SU-DHL-6 (cell line): Measurements from ENCODE around the gene DPYSL4.

Experiments used
- H2AFZ ChIP-seq: fragments of 200-600 bp; sonication (generic); 2 replicates; pipeline ENCODE4 v1.6.1; 2014; ENCODE audit warnings: low read depth, mild to moderate bottlenecking, moderate library complexity, mixed read lengths, antibody characterized with exemption, low read length; ENCODE audit not compliant: severe bottlenecking
- H3F3A ChIP-seq: fragments of 200-600 bp; shearing (Covaris generic); 2 replicates; pipeline ENCODE4 v1.6.0; 2016; ENCODE audit warnings: antibody characterized with exemption, mild to moderate bottlenecking; ENCODE audit not compliant: insufficient read depth
- H3K27ac ChIP-seq: fragments of 200-600 bp; sonication (generic); 2 replicates; pipeline ENCODE4 v1.5.1; 2016; ENCODE audit warnings: low read depth, mild to moderate bottlenecking, low read length, moderate library complexity, mixed read lengths
- H3K27me3 ChIP-seq: fragments of 200-600 bp; sonication (generic), shearing (Covaris generic); 2 replicates; pipeline ENCODE4 v1.6.0; 2014; ENCODE audit warnings: mild to moderate bottlenecking, low read length
- H3K36me3 ChIP-seq: fragments of 200-600 bp; sonication (generic); 2 replicates; pipeline ENCODE4 v1.6.1; 2014; ENCODE audit warnings: mild to moderate bottlenecking, low read length, mixed read lengths
- H3K4me2 ChIP-seq: fragments of 300-600, 200-600 bp; shearing (Covaris generic), sonication (generic); 2 replicates; pipeline ENCODE4 v1.6.0; 2014; ENCODE audit warnings: low read length, low read depth, mild to moderate bottlenecking; ENCODE audit not compliant: poor library complexity, severe bottlenecking
- H3K4me3 ChIP-seq: fragments of 200-600 bp; sonication (generic); 2 replicates; pipeline ENCODE4 v1.5.1; 2014; ENCODE audit warnings: antibody characterized with exemption, low read length, mild to moderate bottlenecking, mixed read lengths; ENCODE audit not compliant: insufficient read depth, poor library complexity, severe bottlenecking
- H3K79me2 ChIP-seq: fragments of 200-600 bp; sonication (generic); 2 replicates; pipeline ENCODE4 v1.6.1; 2014; ENCODE audit warnings: mild to moderate bottlenecking, low read length, moderate library complexity; ENCODE audit not compliant: insufficient read depth
- H3K9ac ChIP-seq: fragments of 200-600 bp; sonication (generic); 2 replicates; pipeline ENCODE4 v1.7.0; 2014; ENCODE audit warnings: mild to moderate bottlenecking, low read length
- H3K9me2 ChIP-seq: fragments of 200-600 bp; sonication (generic); replicated peaks from 2 replicates; pipeline ENCODE4 v1.6.1; 2014; ENCODE audit warnings: low read length; ENCODE audit not compliant: insufficient read depth
- H3K9me3 ChIP-seq: fragments of 200-600 bp; sonication (generic); 2 replicates; pipeline ENCODE4 v1.6.1; 2014; ENCODE audit warnings: low read length, mixed read lengths; ENCODE audit not compliant: insufficient read depth
- H4K20me1 ChIP-seq: fragments of 200-600 bp; sonication (generic); 2 replicates; pipeline ENCODE4 v1.6.1; 2014; ENCODE audit warnings: low read depth, mild to moderate bottlenecking, antibody characterized with exemption, low read length, moderate library complexity, mixed read lengths
- EZH2phosphoT487 ChIP-seq: fragments of 200-600 bp; sonication (generic), shearing (Covaris generic); conservative IDR thresholded peaks from 2 replicates; pipeline ENCODE4 v1.6.1; 2018; ENCODE audit warnings: mild to moderate bottlenecking, antibody characterized with exemption, low read length, moderate library complexity, mixed read lengths
- TF ChIP-seq, protein P1 (sequence below): fragments of 200-600 bp; sonication (generic); IDR thresholded peaks from one replicate; pipeline ENCODE4 v1.5.1; 2017; ENCODE audit warnings: antibody characterized with exemption, mild to moderate bottlenecking, low read length, moderate library complexity; ENCODE audit not compliant: insufficient read depth, poor library complexity, severe bottlenecking

DPYSL4 gene

DNA sequence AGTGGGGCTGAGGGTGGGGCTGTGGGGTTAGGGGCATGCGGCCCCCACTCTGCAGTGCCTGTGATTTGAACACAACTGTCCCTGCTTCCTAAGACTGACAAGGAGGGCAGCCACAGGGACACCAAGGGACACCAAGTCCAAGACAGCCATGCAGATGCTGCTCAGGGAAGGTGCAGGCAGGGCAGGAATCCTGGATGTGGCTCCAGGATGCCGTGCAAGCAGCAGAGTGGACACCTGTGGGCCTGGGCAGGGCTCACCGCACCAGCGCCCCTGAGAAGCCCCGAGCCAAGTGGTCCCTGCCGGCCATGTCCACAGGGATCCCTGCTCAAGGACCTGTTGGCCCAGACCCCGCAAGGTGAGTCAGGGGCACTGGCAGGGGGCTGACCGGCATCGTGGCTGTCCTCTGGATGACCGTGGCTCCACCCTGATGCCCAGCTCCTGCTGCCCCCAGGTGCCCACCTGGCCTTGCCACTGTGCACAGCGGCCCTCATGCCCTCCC is 62.5 kb downstream of the DPYSL4 start:
- Histone ChIP-seq H3K4me2 (no peak overlapping the region), H3K9me2 (no peaks in the 10 kb centered on the region), H3K36me3 (no peaks in the 10 kb centered on the region), H4K20me1 (no peaks in the 10 kb centered on the region), H2AFZ (no peak overlapping the region), H3K4me3 (no peak overlapping the region), H3K27me3 (no peaks in the 10 kb centered on the region), H3K9ac (no peak overlapping the region), H3K9me3 (no peaks in the 10 kb centered on the region), H3K79me2 (no peaks in the 10 kb centered on the region), H3F3A (no peaks in the 10 kb centered on the region), H3K27ac (no peak overlapping the region)
- TF ChIP-seq, protein P1, sequence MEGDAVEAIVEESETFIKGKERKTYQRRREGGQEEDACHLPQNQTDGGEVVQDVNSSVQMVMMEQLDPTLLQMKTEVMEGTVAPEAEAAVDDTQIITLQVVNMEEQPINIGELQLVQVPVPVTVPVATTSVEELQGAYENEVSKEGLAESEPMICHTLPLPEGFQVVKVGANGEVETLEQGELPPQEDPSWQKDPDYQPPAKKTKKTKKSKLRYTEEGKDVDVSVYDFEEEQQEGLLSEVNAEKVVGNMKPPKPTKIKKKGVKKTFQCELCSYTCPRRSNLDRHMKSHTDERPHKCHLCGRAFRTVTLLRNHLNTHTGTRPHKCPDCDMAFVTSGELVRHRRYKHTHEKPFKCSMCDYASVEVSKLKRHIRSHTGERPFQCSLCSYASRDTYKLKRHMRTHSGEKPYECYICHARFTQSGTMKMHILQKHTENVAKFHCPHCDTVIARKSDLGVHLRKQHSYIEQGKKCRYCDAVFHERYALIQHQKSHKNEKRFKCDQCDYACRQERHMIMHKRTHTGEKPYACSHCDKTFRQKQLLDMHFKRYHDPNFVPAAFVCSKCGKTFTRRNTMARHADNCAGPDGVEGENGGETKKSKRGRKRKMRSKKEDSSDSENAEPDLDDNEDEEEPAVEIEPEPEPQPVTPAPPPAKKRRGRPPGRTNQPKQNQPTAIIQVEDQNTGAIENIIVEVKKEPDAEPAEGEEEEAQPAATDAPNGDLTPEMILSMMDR: no peak
- no peak for TF ChIP-seq EZH2phosphoT487

DNA sequence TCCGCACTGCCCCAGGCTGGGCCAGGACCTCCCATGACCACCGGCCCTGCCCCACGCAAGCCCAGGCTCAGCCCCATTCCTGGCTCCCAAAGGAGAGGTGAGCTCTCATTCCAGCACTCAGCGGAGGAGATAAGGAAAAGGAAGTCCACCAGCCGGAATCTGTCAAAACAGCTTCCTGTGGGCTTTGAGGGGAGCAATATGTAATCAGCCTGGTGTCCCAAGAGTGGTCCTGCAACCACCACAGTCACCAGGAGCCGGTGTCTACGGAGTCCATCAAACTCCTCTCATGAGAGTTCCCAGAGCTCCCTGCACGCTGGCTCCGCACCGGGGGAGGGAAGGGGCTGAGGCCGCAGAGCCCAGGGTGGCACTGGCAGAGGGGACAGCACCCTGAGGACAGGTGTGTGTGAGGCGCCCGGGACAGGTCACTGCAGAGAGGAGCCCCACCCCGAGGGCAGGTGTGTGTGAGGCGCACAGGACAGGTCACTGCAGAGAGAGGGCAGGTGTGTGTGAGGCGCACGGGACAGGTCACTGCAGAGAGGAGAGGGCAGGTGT is 63.2 kb downstream of the DPYSL4 start:
- no peak overlapping the region for H3K4me2 ChIP-seq
- H3K9me3 ChIP-seq: no peaks in the 10 kb centered on the region
- H3K79me2 ChIP-seq: no peaks in the 10 kb centered on the region
- no peaks in the 10 kb centered on the region for H3K36me3 ChIP-seq
- H3K9me2 ChIP-seq: no peaks in the 10 kb centered on the region
- TF ChIP-seq, protein P1: no peak
- no peak for TF ChIP-seq EZH2phosphoT487
- H4K20me1 ChIP-seq: no peaks in the 10 kb centered on the region
- no peak overlapping the region for H2AFZ ChIP-seq
- no peak overlapping the region for H3K4me3 ChIP-seq
- no peak overlapping the region for H3K9ac ChIP-seq
- no peaks in the 10 kb centered on the region for H3F3A ChIP-seq
- H3K27ac ChIP-seq: no peak overlapping the region
- H3K27me3 ChIP-seq: no peaks in the 10 kb centered on the region

GRCh38 chr10:132250481-132251475 is 64.0 kb downstream of the DPYSL4 start:
- no peak overlapping the region for H3K9ac ChIP-seq
- no peaks in the 10 kb centered on the region for H3K9me2 ChIP-seq
- no peak for TF ChIP-seq EZH2phosphoT487
- H3K79me2 ChIP-seq: no peaks in the 10 kb centered on the region
- no peaks in the 10 kb centered on the region for H4K20me1 ChIP-seq
- H3F3A ChIP-seq: no peaks in the 10 kb centered on the region
- H3K27ac ChIP-seq: no peak overlapping the region
- H3K4me2 ChIP-seq: no peak overlapping the region
- H3K36me3 ChIP-seq: no peaks in the 10 kb centered on the region
- H3K9me3 ChIP-seq: no peaks in the 10 kb centered on the region
- H3K27me3 ChIP-seq: no peaks in the 10 kb centered on the region
- no peak overlapping the region for H3K4me3 ChIP-seq
- H2AFZ ChIP-seq: no peak overlapping the region
